ENCODE measurements around the gene PIEZO2.

Gene PIEZO2

GRCh38 chr18:10858477-10858876 is 290.9 kb downstream of the PIEZO2 start:
- Histone ChIP-seq H3K4me3 (replicated peaks; ENCODE audit: insufficient read depth, low read length) (no peak overlapping the region), H3K27ac (replicated peaks) (no peak overlapping the region), H3K27me3 (ENCODE audit: insufficient read depth, poor library complexity, severe bottlenecking) (peaks cover 26% of the 10 kb centered on the region)
- DNase-seq (ENCODE audit: low read depth in 1 of 2, low spot score in 1 of 2) = no peak
- TF ChIP-seq SPI1 (IDR thresholded peaks at IDR 0.05; ENCODE audit: borderline replicate concordance, low read depth) (no peak), CTCF (IDR thresholded peaks at IDR 0.05; ENCODE audit: insufficient read depth, low read length) (no peak), POLR2AphosphoS5 (IDR thresholded peaks at IDR 0.05; ENCODE audit: low read depth) (no peak), GABPA (IDR thresholded peaks at IDR 0.05; ENCODE audit: low read depth) (no peak), REST (IDR thresholded peaks at IDR 0.05; ENCODE audit: insufficient replicate concordance, low read depth) (no peak)

GRCh38 chr18:10856132-10856531 is 293.2 kb downstream of the PIEZO2 start:
- Histone ChIP-seq H3K4me3 (replicated peaks; ENCODE audit: insufficient read depth, low read length) (no peak overlapping the region), H3K27me3 (ENCODE audit: insufficient read depth, poor library complexity, severe bottlenecking) (peaks cover 21% of the 10 kb centered on the region), H3K27ac (replicated peaks) (no peak overlapping the region)
- TF ChIP-seq SPI1 (IDR thresholded peaks at IDR 0.05; ENCODE audit: borderline replicate concordance, low read depth) (no peak), CTCF (IDR thresholded peaks at IDR 0.05; ENCODE audit: insufficient read depth, low read length) (no peak), GABPA (IDR thresholded peaks at IDR 0.05; ENCODE audit: low read depth) (no peak), REST (IDR thresholded peaks at IDR 0.05; ENCODE audit: insufficient replicate concordance, low read depth) (no peak), POLR2AphosphoS5 (IDR thresholded peaks at IDR 0.05; ENCODE audit: low read depth) (no peak)
- DNase-seq (ENCODE audit: low read depth in 1 of 2, low spot score in 1 of 2) = no peak

- no peak for TF ChIP-seq CTCF (IDR thresholded peaks at IDR 0.05; ENCODE audit: insufficient read depth, low read length)
- TF ChIP-seq SPI1 (IDR thresholded peaks at IDR 0.05; ENCODE audit: borderline replicate concordance, low read depth) = no peak
- TF ChIP-seq GABPA (IDR thresholded peaks at IDR 0.05; ENCODE audit: low read depth) = no peak
- TF ChIP-seq REST (IDR thresholded peaks at IDR 0.05; ENCODE audit: insufficient replicate concordance, low read depth) = no peak
- TF ChIP-seq POLR2AphosphoS5 (IDR thresholded peaks at IDR 0.05; ENCODE audit: low read depth) = no peak
- no peak overlapping the region for H3K27ac ChIP-seq (replicated peaks)
- peaks cover 26% of the 10 kb centered on the region for H3K27me3 ChIP-seq (ENCODE audit: insufficient read depth, poor library complexity, severe bottlenecking)
- no peak for DNase-seq (ENCODE audit: low read depth in 1 of 2, low spot score in 1 of 2)
- no peak overlapping the region for H3K4me3 ChIP-seq (replicated peaks; ENCODE audit: insufficient read depth, low read length)
These were observed 296.7 kb downstream of the PIEZO2 start for GRCh38 chr18:10852385-10853303.
